K562 (cell line): Measurements from ENCODE around the gene BACE1. TPM values are rescaled to one million over a fixed set of nuclear protein-coding genes. Genes with fewer than 3 reads are reported as not detected.

Experiments
- CBX5 ChIP-seq: IDR thresholded peaks from 2 replicates; pipeline ENCODE4 v1.6.1; 2014; ENCODE audit warnings: low read depth, borderline replicate concordance
- DLX4 ChIP-seq: fragments of 250-450 bp; sonication (Bioruptor Pico); IDR thresholded peaks from 2 replicates; pipeline ENCODE4 v1.6.1; 2021; ENCODE audit warnings: mild to moderate bottlenecking
- ELF4 ChIP-seq: fragments of 450-650 bp; formaldehyde crosslinking; IDR thresholded peaks from 2 replicates; pipeline ENCODE4 v1.4.0; 2022; ENCODE audit warnings: missing genetic modification characterization
- FOXM1 ChIP-seq, 2 experiments: fragments of 450-650 bp in 1 of 2; sonication (generic) in 1 of 2; formaldehyde crosslinking in 1 of 2; IDR thresholded peaks; 2 replicates each; pipeline versions ENCODE4 v1.6.1 to v1.9.0; 2017 to 2022; ENCODE audit warnings: low read depth in 2 of 2, mild to moderate bottlenecking in 2 of 2, missing genetic modification reagents in 1 of 2, moderate library complexity in 1 of 2
- FUS ChIP-seq: fragments of 200-400 bp; formaldehyde crosslinking; optimal IDR thresholded peaks from 2 replicates; pipeline ENCODE3; 2017; ENCODE audit warnings: low read depth, low read length
- GATAD2B ChIP-seq: fragments of 450-650 bp; IDR thresholded peaks from 2 replicates; pipeline ENCODE4 v1.6.1; 2017; ENCODE audit warnings: mild to moderate bottlenecking, borderline replicate concordance
- HLTF ChIP-seq: fragments of 450-650 bp; IDR thresholded peaks from 2 replicates; pipeline ENCODE4 v1.6.1; 2016
- KDM5B ChIP-seq: fragments of 200-600 bp; sonication (generic); IDR thresholded peaks from 2 replicates; pipeline ENCODE4 v1.6.1; 2012; ENCODE audit warnings: low read depth, mild to moderate bottlenecking, moderate library complexity, low read length, control low read depth, inconsistent platforms; ENCODE audit not compliant: insufficient replicate concordance
- L3MBTL2 ChIP-seq: fragments of 450-650 bp; IDR thresholded peaks from 2 replicates; pipeline ENCODE4 v1.6.1; 2016; ENCODE audit warnings: mild to moderate bottlenecking, moderate library complexity
- PRDM10 ChIP-seq: fragments of 450-650 bp; IDR thresholded peaks from 2 replicates; pipeline ENCODE4 v1.6.1; 2018; ENCODE audit not compliant: partially characterized antibody
- SRSF1 ChIP-seq: fragments of 200-400 bp; formaldehyde crosslinking; IDR thresholded peaks from 2 replicates; pipeline ENCODE4 v1.6.1; 2017; ENCODE audit warnings: mild to moderate bottlenecking, low read depth, low read length, moderate library complexity
- TFE3 ChIP-seq: fragments of 450-650 bp; formaldehyde crosslinking; IDR thresholded peaks from 2 replicates; pipeline ENCODE4 v1.4.0; 2020; ENCODE audit warnings: mild to moderate bottlenecking, mixed read lengths
- ZBTB1 ChIP-seq: sonication (generic); formaldehyde crosslinking; IDR thresholded peaks from 2 replicates; pipeline ENCODE4 v1.8.1; 2023; ENCODE audit warnings: missing genetic modification reagents, low read depth, mild to moderate bottlenecking, borderline replicate concordance
- ZNF143 ChIP-seq: sonication (generic); formaldehyde crosslinking; IDR thresholded peaks from 2 replicates; pipeline ENCODE4 v1.9.0; 2022; ENCODE audit warnings: mild to moderate bottlenecking, missing genetic modification reagents
- ZNF146 ChIP-seq: IDR thresholded peaks from one replicate; pipeline ENCODE4 v1.6.1; 2018; ENCODE audit warnings: missing compliant biosample characterization; ENCODE audit not compliant: unreplicated experiment
- polyA plus RNA-seq, 8 experiments: library from polyadenylated mRNA; depleted of rRNA in 4 of 8; stranded (reverse) in 5 of 8; unstranded in 3 of 8; fragments of >200 nt; fragmentation: Nextera tagmentation in 2 of 8; fragmentation: Illumina TruSeq in 1 of 8; extraction: Ambion mirVana in 2 of 8; extraction: Trizol in 1 of 8; gene quantifications; 2 replicates each; pipeline versions ENCODE4 v1.2.1 to v1.2.3, GENCODE V29; 2011 to 2014; ENCODE audit warnings: inconsistent platforms in 1 of 8, missing spikeins in 1 of 8
- total RNA-seq, 7 experiments: library from RNA; depleted of rRNA in 6 of 7; stranded (reverse); fragments of >200 nt in 6 of 7; fragmentation: Illumina TruSeq in 2 of 7; extraction: Trizol in 2 of 7; gene quantifications; 2 replicates each; pipeline versions ENCODE4 v1.2.1 to v1.2.3, GENCODE V29; 2011 to 2021; ENCODE audit warnings: low replicate concordance in 1 of 7
- TF ChIP-seq, protein P1 (sequence below): sonication (generic); formaldehyde crosslinking; IDR thresholded peaks from 2 replicates; pipeline ENCODE4 v1.9.0; 2022; ENCODE audit warnings: mild to moderate bottlenecking, missing genetic modification reagents
- TF ChIP-seq, protein P2 (sequence below): fragments of 450-650 bp; IDR thresholded peaks from 2 replicates; pipeline ENCODE4 v1.7.0; 2016; ENCODE audit warnings: borderline replicate concordance
- TF ChIP-seq, protein P3 (sequence below): fragments of 250-450 bp; sonication (Bioruptor Pico); IDR thresholded peaks from 2 replicates; pipeline ENCODE4 v1.5.0; 2021

The BACE1 gene
- total and polyA plus RNA-seq, 9 of the 15 experiments (the other 6 are each of a cell fraction or from before 2014, with no cell fraction given): 0.01 to 0.25 (median 0.16) TPM; not detected in 5

GRCh38 chr11:117327567-117328374 is 11.7 kb upstream of the BACE1 start, which contains the start of gene CEP164 (continued):
- TF ChIP-seq ZNF146 (CRISPR knock-in tag) (no peak), HLTF (no peak; the same call in 1 of the 2 replicates), FUS (no peak), PRDM10 (no peak), ELF4 (no peak; the same call in 1 of the 2 replicates), DLX4 (CRISPR knock-in tag) (no peak), TFE3 (CRISPR knock-in tag) (no peak), KDM5B (peak; percentile 53), GATAD2B (no peak), L3MBTL2 (peak; percentile 73), ZBTB1 (CRISPR knock-in tag) (no peak), FOXM1 (IDR thresholded peaks at IDR 0.05; ENCODE audit: low read depth) (peak; percentile 83), FOXM1 (CRISPR knock-in tag; IDR thresholded peaks at IDR 0.05; ENCODE audit: low read depth) (no peak), CBX5 (no peak), SRSF1 (no peak), ZNF143 (peak; percentile 73)
- TF ChIP-seq, protein P1, sequence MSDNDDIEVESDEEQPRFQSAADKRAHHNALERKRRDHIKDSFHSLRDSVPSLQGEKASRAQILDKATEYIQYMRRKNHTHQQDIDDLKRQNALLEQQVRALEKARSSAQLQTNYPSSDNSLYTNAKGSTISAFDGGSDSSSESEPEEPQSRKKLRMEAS: peak; percentile 91
- TF ChIP-seq, protein P2, sequence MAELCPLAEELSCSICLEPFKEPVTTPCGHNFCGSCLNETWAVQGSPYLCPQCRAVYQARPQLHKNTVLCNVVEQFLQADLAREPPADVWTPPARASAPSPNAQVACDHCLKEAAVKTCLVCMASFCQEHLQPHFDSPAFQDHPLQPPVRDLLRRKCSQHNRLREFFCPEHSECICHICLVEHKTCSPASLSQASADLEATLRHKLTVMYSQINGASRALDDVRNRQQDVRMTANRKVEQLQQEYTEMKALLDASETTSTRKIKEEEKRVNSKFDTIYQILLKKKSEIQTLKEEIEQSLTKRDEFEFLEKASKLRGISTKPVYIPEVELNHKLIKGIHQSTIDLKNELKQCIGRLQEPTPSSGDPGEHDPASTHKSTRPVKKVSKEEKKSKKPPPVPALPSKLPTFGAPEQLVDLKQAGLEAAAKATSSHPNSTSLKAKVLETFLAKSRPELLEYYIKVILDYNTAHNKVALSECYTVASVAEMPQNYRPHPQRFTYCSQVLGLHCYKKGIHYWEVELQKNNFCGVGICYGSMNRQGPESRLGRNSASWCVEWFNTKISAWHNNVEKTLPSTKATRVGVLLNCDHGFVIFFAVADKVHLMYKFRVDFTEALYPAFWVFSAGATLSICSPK: no peak
- TF ChIP-seq, protein P3, sequence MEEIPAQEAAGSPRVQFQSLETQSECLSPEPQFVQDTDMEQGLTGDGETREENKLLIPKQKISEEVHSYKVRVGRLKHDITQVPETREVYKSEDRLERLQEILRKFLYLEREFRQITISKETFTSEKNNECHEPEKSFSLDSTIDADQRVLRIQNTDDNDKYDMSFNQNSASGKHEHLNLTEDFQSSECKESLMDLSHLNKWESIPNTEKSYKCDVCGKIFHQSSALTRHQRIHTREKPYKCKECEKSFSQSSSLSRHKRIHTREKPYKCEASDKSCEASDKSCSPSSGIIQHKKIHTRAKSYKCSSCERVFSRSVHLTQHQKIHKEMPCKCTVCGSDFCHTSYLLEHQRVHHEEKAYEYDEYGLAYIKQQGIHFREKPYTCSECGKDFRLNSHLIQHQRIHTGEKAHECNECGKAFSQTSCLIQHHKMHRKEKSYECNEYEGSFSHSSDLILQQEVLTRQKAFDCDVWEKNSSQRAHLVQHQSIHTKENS (CRISPR knock-in tag): no peak
